Measurements from ENCODE around the gene UGT8. TPM values are rescaled to one million over a fixed set of nuclear protein-coding genes. Genes with fewer than 3 reads are reported as not detected.
"Not testable (repeated sequence)": the region's sequence is repeated elsewhere in the genome, so short reads cannot be mapped to it uniquely, and the experiment has no call there.

The UGT8 gene
- total RNA-seq: 1.5 TPM

GRCh38 chr4:114598191-114599121, at the start of gene UGT8:
UGT8 (plus strand) TSS chr4:114598807; CDS start chr4:114622881, 24,074 bp downstream.
- no peak for DNase-seq

GRCh38 chr4:114549638-114550037, 49.0 kb upstream of the UGT8 start:
- no peak for DNase-seq

- no peak for DNase-seq
Measured at GRCh38 chr4:114558446-114559020, 40.1 kb upstream of the UGT8 start.

- DNase-seq: no peak
Measured at GRCh38 chr4:114561590-114561989, 37.0 kb upstream of the UGT8 start.

- no peak for DNase-seq
Measured at GRCh38 chr4:114562176-114562904, 36.3 kb upstream of the UGT8 start.

- DNase-seq: no peak
Measured at GRCh38 chr4:114563536-114564315, 34.9 kb upstream of the UGT8 start.

- no peak for DNase-seq
Measured at GRCh38 chr4:114577386-114577785, 21.2 kb upstream of the UGT8 start.

- DNase-seq: no peak
Measured at GRCh38 chr4:114582621-114583020, 16.0 kb upstream of the UGT8 start.

- no peak for DNase-seq
Measured at GRCh38 chr4:114588305-114588704, 10.3 kb upstream of the UGT8 start.

- not testable (repeated sequence) for DNase-seq
Measured at GRCh38 chr4:114590360-114590759, 8.2 kb upstream of the UGT8 start.

GRCh38 chr4:114593526-114593925, 5.1 kb upstream of the UGT8 start:
- DNase-seq: no peak

GRCh38 chr4:114595207-114595606, 3.4 kb upstream of the UGT8 start:
- no peak for DNase-seq

- no peak for DNase-seq
Measured at GRCh38 chr4:114595921-114596320, 2.7 kb upstream of the UGT8 start.

- no peak for DNase-seq
Measured at GRCh38 chr4:114597410-114598115, 1.0 kb upstream of the UGT8 start.

- DNase-seq: no peak
Measured at GRCh38 chr4:114599231-114599902, 760 bp downstream of the UGT8 start.

- DNase-seq: no peak
Measured at GRCh38 chr4:114599903-114600552, 1.4 kb downstream of the UGT8 start.

- no peak for DNase-seq
Measured at GRCh38 chr4:114600672-114601071, 2.1 kb downstream of the UGT8 start.

- no peak for DNase-seq
Measured at GRCh38 chr4:114601304-114602052, 2.9 kb downstream of the UGT8 start.

- DNase-seq: no peak
Measured at GRCh38 chr4:114603497-114603896, 4.9 kb downstream of the UGT8 start.

- no peak for DNase-seq
Measured at GRCh38 chr4:114606245-114606644, 7.6 kb downstream of the UGT8 start.

Data from skin of body (tissue), 2 donors.